WTC11 (cell line): ENCODE data around the gene PCGF5.

Experiments used
- CTCF ChIP-seq: fragments of 200-600 bp; IDR thresholded peaks from 2 replicates; pipeline ENCODE4 v1.8.0; 2022; ENCODE audit warnings: antibody characterized with exemption
- JUN ChIP-seq: sonication (generic); formaldehyde crosslinking; IDR thresholded peaks from 2 replicates; pipeline ENCODE4 v1.8.0; 2023; ENCODE audit warnings: mild to moderate bottlenecking, missing genetic modification reagents
- MAX ChIP-seq: sonication (generic); formaldehyde crosslinking; IDR thresholded peaks from 2 replicates; pipeline ENCODE4 v1.8.0; 2022; ENCODE audit warnings: mild to moderate bottlenecking, missing genetic modification reagents

- TF ChIP-seq CTCF = no peak
- TF ChIP-seq MAX (CRISPR knock-in tag) = no peak
- no peak for TF ChIP-seq JUN (CRISPR knock-in tag)
Measured at GRCh38 chr10:91197127-91197526, 23.3 kb upstream of the PCGF5 start.
